ENCODE data around the gene SLC26A11.

DNA sequence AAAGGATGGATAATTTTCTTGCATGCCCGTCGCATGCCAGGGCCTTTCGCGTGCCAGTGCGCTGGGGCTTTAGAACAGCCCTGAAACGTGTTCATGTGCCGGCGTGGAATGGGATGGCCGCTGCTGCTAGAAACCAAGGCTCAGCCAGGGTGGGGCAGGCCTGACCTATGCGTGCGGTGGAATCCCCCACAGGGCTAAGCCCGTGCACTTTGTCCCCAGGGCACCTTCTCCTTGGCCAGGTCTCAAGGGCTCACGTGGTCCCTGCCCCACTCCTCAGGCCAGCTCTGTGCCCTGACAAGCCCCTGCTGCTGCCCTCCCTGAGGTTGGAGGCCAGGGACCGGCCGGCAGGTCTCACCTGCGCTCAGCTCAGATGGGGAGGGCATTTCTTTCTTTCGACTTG is 27.3 kb downstream of the SLC26A11 start:
- TF ChIP-seq, protein P1, sequence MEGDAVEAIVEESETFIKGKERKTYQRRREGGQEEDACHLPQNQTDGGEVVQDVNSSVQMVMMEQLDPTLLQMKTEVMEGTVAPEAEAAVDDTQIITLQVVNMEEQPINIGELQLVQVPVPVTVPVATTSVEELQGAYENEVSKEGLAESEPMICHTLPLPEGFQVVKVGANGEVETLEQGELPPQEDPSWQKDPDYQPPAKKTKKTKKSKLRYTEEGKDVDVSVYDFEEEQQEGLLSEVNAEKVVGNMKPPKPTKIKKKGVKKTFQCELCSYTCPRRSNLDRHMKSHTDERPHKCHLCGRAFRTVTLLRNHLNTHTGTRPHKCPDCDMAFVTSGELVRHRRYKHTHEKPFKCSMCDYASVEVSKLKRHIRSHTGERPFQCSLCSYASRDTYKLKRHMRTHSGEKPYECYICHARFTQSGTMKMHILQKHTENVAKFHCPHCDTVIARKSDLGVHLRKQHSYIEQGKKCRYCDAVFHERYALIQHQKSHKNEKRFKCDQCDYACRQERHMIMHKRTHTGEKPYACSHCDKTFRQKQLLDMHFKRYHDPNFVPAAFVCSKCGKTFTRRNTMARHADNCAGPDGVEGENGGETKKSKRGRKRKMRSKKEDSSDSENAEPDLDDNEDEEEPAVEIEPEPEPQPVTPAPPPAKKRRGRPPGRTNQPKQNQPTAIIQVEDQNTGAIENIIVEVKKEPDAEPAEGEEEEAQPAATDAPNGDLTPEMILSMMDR (conservative IDR thresholded peaks at IDR 0.05 in 1 of 2, IDR thresholded peaks at IDR 0.05 in 1 of 2; ENCODE audit: extremely low read depth in 1 of 2, insufficient read depth in 1 of 2, low read depth in 1 of 2, low read length in 2 of 2), result no peak
- TF ChIP-seq EZH2 (IDR thresholded peaks at IDR 0.05; ENCODE audit: borderline replicate concordance, low read length), result no peak
